ENCODE measurements around the gene SLCO1C1.

SLCO1C1 gene

GRCh38 chr12:20792971-20793370 lies 97.8 kb downstream of the SLCO1C1 start:
- no peak for DNase-seq (ENCODE audit: low read depth, low spot score)

DNA sequence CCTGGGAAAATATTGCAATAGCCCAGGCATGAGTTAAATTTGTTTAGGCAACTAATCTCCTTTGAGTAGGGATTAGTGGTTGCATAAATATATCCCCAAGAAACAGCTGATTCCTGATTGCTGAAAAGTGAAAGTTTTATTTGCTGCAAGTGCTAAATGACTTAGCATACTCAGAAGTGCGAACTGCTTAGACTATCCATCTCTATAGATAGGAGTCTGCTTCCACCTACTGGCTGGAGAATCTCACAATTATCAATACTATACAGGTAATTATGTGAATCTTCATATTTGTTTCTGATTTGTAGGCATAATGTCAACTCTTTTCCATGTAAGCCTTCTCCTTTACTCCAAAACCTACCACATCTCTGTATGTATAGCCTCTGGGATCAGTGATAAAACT lies 103.4 kb downstream of the SLCO1C1 start:
- DNase-seq (ENCODE audit: low read depth, low spot score): no peak

GRCh38 chr12:20800160-20800559 lies 105.0 kb downstream of the SLCO1C1 start:
- no peak for DNase-seq (ENCODE audit: low read depth, low spot score)

DNA sequence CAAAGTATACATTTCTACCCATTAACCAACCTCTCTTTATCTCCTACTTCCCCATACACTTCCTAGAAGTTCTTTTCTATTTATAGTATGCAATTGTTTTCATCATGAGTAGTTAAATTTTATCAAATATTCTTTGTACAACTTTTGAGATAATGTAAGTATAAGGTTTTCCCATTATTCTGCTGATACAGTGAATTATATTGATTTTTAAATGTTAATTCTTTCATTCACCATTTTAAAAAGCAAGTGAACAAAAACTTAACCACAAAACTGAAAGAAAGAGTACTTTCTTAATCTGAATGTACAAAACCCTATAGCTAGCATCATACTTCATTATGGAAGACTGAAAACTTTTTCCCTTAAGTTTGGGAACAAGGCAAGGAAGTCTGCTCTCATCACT lies 105.9 kb downstream of the SLCO1C1 start:
- DNase-seq (ENCODE audit: low read depth, low spot score): no peak
